ENCODE data around the gene TBX1.

TBX1 gene

GRCh38 chr22:19718456-19719049, 42.0 kb upstream of the TBX1 start:
- Histone ChIP-seq H3K36me3 (ENCODE audit: insufficient read depth, low read length) (peaks cover 15% of the 10 kb centered on the region), H3K9me3 (replicated peaks; ENCODE audit: low read length) (no peaks in the 10 kb centered on the region), H3K27me3 (ENCODE audit: control insufficient read depth, insufficient read depth, low read length) (no peaks in the 10 kb centered on the region), H3K4me1 (ENCODE audit: control insufficient read depth, insufficient read depth, low read length) (peaks cover 18% of the 10 kb centered on the region), H3K4me2 (ENCODE audit: low read length) (peak overlapping the region; percentile 100), H3K4me3 (ENCODE audit: low read length) (peak overlapping the region; percentile 85), H3K9ac (ENCODE audit: low read depth, low read length) (peak overlapping the region; percentile 81)

GRCh38 chr22:19719050-19719482, 41.5 kb upstream of the TBX1 start:
- Histone ChIP-seq H3K9ac (ENCODE audit: low read depth, low read length) (peak overlapping the region; percentile 81), H3K4me2 (ENCODE audit: low read length) (peak overlapping the region; percentile 100), H3K27me3 (ENCODE audit: control insufficient read depth, insufficient read depth, low read length) (no peaks in the 10 kb centered on the region), H3K4me1 (ENCODE audit: control insufficient read depth, insufficient read depth, low read length) (peaks cover 18% of the 10 kb centered on the region), H3K36me3 (ENCODE audit: insufficient read depth, low read length) (peaks cover 15% of the 10 kb centered on the region), H3K4me3 (ENCODE audit: low read length) (peak overlapping the region; percentile 85), H3K9me3 (replicated peaks; ENCODE audit: low read length) (no peaks in the 10 kb centered on the region)

GRCh38 chr22:19719488-19720021, 41.0 kb upstream of the TBX1 start:
- Histone ChIP-seq H3K4me3 (ENCODE audit: low read length) (peak overlapping the region; percentile 85), H3K4me1 (ENCODE audit: control insufficient read depth, insufficient read depth, low read length) (peaks cover 18% of the 10 kb centered on the region), H3K9ac (ENCODE audit: low read depth, low read length) (peak overlapping the region; percentile 81), H3K4me2 (ENCODE audit: low read length) (peak overlapping the region; percentile 100), H3K9me3 (replicated peaks; ENCODE audit: low read length) (no peaks in the 10 kb centered on the region), H3K36me3 (ENCODE audit: insufficient read depth, low read length) (peaks cover 15% of the 10 kb centered on the region), H3K27me3 (ENCODE audit: control insufficient read depth, insufficient read depth, low read length) (no peaks in the 10 kb centered on the region)

- H3K4me3 ChIP-seq (ENCODE audit: low read length): no peak overlapping the region
- no peaks in the 10 kb centered on the region for H3K9me3 ChIP-seq (replicated peaks; ENCODE audit: low read length)
- H3K4me2 ChIP-seq (ENCODE audit: low read length): no peak overlapping the region
- no peak overlapping the region for H3K9ac ChIP-seq (ENCODE audit: low read depth, low read length)
- peaks cover 11% of the 10 kb centered on the region for H3K4me1 ChIP-seq (ENCODE audit: control insufficient read depth, insufficient read depth, low read length)
- H3K27me3 ChIP-seq (ENCODE audit: control insufficient read depth, insufficient read depth, low read length): no peaks in the 10 kb centered on the region
- peaks cover 15% of the 10 kb centered on the region for H3K36me3 ChIP-seq (ENCODE audit: insufficient read depth, low read length)
Observed at GRCh38 chr22:19720150-19720827, 40.3 kb upstream of the TBX1 start.

- H3K4me1 ChIP-seq (ENCODE audit: control insufficient read depth, insufficient read depth, low read length): peaks cover 11% of the 10 kb centered on the region
- H3K27me3 ChIP-seq (ENCODE audit: control insufficient read depth, insufficient read depth, low read length): no peaks in the 10 kb centered on the region
Observed at GRCh38 chr22:19720999-19721329, 39.6 kb upstream of the TBX1 start.

GRCh38 chr22:19721330-19722177, 39.0 kb upstream of the TBX1 start:
- Histone ChIP-seq H3K27me3 (ENCODE audit: control insufficient read depth, insufficient read depth, low read length) (no peaks in the 10 kb centered on the region), H3K9ac (ENCODE audit: low read depth, low read length) (no peak overlapping the region), H3K36me3 (ENCODE audit: insufficient read depth, low read length) (peaks cover 15% of the 10 kb centered on the region), H3K9me3 (replicated peaks; ENCODE audit: low read length) (no peaks in the 10 kb centered on the region), H3K4me1 (ENCODE audit: control insufficient read depth, insufficient read depth, low read length) (peaks cover 11% of the 10 kb centered on the region), H3K4me2 (ENCODE audit: low read length) (no peak overlapping the region), H3K4me3 (ENCODE audit: low read length) (no peak overlapping the region)

More at GRCh38 chr22:19720999-19721329, 39.6 kb upstream of the TBX1 start:
- no peaks in the 10 kb centered on the region for H3K9me3 ChIP-seq (replicated peaks; ENCODE audit: low read length)
- no peak overlapping the region for H3K9ac ChIP-seq (ENCODE audit: low read depth, low read length)
- H3K4me2 ChIP-seq (ENCODE audit: low read length): no peak overlapping the region
- peaks cover 15% of the 10 kb centered on the region for H3K36me3 ChIP-seq (ENCODE audit: insufficient read depth, low read length)
- H3K4me3 ChIP-seq (ENCODE audit: low read length): no peak overlapping the region

GRCh38 chr22:19722178-19722981, 38.2 kb upstream of the TBX1 start:
- Histone ChIP-seq H3K4me3 (ENCODE audit: low read length) (no peak overlapping the region), H3K9me3 (replicated peaks; ENCODE audit: low read length) (no peaks in the 10 kb centered on the region), H3K4me2 (ENCODE audit: low read length) (no peak overlapping the region), H3K9ac (ENCODE audit: low read depth, low read length) (no peak overlapping the region), H3K36me3 (ENCODE audit: insufficient read depth, low read length) (peaks cover 15% of the 10 kb centered on the region), H3K27me3 (ENCODE audit: control insufficient read depth, insufficient read depth, low read length) (no peaks in the 10 kb centered on the region), H3K4me1 (ENCODE audit: control insufficient read depth, insufficient read depth, low read length) (peaks cover 11% of the 10 kb centered on the region)

GRCh38 chr22:19722982-19723231, 37.7 kb upstream of the TBX1 start:
- Histone ChIP-seq H3K9ac (ENCODE audit: low read depth, low read length) (no peak overlapping the region), H3K4me3 (ENCODE audit: low read length) (no peak overlapping the region), H3K27me3 (ENCODE audit: control insufficient read depth, insufficient read depth, low read length) (no peaks in the 10 kb centered on the region), H3K9me3 (replicated peaks; ENCODE audit: low read length) (no peaks in the 10 kb centered on the region), H3K4me2 (ENCODE audit: low read length) (no peak overlapping the region), H3K4me1 (ENCODE audit: control insufficient read depth, insufficient read depth, low read length) (peaks cover 7% of the 10 kb centered on the region), H3K36me3 (ENCODE audit: insufficient read depth, low read length) (peaks cover 15% of the 10 kb centered on the region)

GRCh38 chr22:19723232-19723982, 37.2 kb upstream of the TBX1 start, which contains the start of gene GP1BB:
Gene GP1BB, plus strand, starts transcription at chr22:19723539. Its CDS starts 31 bp downstream, at chr22:19723570.
- Histone ChIP-seq H3K4me3 (ENCODE audit: low read length) (no peak within 1 kb of the TSS), H3K27me3 (ENCODE audit: control insufficient read depth, insufficient read depth, low read length) (no peaks in the 10 kb centered on the region), H3K4me2 (ENCODE audit: low read length) (no peak within 1 kb of the TSS), H3K36me3 (ENCODE audit: insufficient read depth, low read length) (peaks cover 15% of the 10 kb centered on the region), H3K4me1 (ENCODE audit: control insufficient read depth, insufficient read depth, low read length) (peaks cover 5% of the 10 kb centered on the region), H3K9ac (ENCODE audit: low read depth, low read length) (no peak within 1 kb of the TSS), H3K9me3 (replicated peaks; ENCODE audit: low read length) (no peaks in the 10 kb centered on the region)

- H3K9me3 ChIP-seq (replicated peaks; ENCODE audit: low read length): no peaks in the 10 kb centered on the region
- no peaks in the 10 kb centered on the region for H3K27me3 ChIP-seq (ENCODE audit: control insufficient read depth, insufficient read depth, low read length)
- no peaks in the 10 kb centered on the region for H3K4me1 ChIP-seq (ENCODE audit: control insufficient read depth, insufficient read depth, low read length)
- no peak overlapping the region for H3K4me2 ChIP-seq (ENCODE audit: low read length)
- H3K36me3 ChIP-seq (ENCODE audit: insufficient read depth, low read length): peaks cover 15% of the 10 kb centered on the region
- H3K4me3 ChIP-seq (ENCODE audit: low read length): no peak overlapping the region
- no peak overlapping the region for H3K9ac ChIP-seq (ENCODE audit: low read depth, low read length)
Observed at GRCh38 chr22:19723983-19724827, 36.4 kb upstream of the TBX1 start.
